ENCODE measurements around the gene HSFX1. TPM values are rescaled to one million over a fixed set of nuclear protein-coding genes. Genes with fewer than 3 reads are reported as not detected.

Gene HSFX1
- total and polyA plus RNA-seq, 10 donors = 0.21 to 6.5 (median 3.1) TPM

- no peaks in the 10 kb centered on the region for H3K9me3 ChIP-seq
- intact Hi-C loops (cut with DNase I; ENCODE audit: low total_unique reads) = no loop called here
- H3K4me1 ChIP-seq = no peaks in the 10 kb centered on the region
- H3K36me3 ChIP-seq = no peaks in the 10 kb centered on the region
- WGBS, 5 donors = 59 to 74% (median 65%) methylated on average over 6 of the region's 6 CpGs
- no peak overlapping the region for H3K27ac ChIP-seq
- no peak overlapping the region for H3K4me3 ChIP-seq
- TF ChIP-seq POLR2AphosphoS5 (IDR thresholded peaks at IDR 0.05) (no peak), CTCF (IDR thresholded peaks at IDR 0.05 in 8 of 11, conservative IDR thresholded peaks at IDR 0.05 in 3 of 11) (no peak), POLR2A (IDR thresholded peaks at IDR 0.05) (no peak)
- H3K27me3 ChIP-seq (replicated peaks in 1 of 7) = no peaks in the 10 kb centered on the region
- DNase-seq = no peak
Observed at GRCh38 chrX:149799095-149799714, 25.3 kb downstream of the HSFX1 start.

GRCh38 chrX:149799938-149800337, 26.1 kb downstream of the HSFX1 start:
- no peak for DNase-seq
- TF ChIP-seq CTCF (IDR thresholded peaks at IDR 0.05 in 8 of 11, conservative IDR thresholded peaks at IDR 0.05 in 3 of 11) (no peak), POLR2A (IDR thresholded peaks at IDR 0.05) (no peak), POLR2AphosphoS5 (IDR thresholded peaks at IDR 0.05) (no peak)
- H3K27ac ChIP-seq = no peak overlapping the region
- no peaks in the 10 kb centered on the region for H3K36me3 ChIP-seq
- H3K27me3 ChIP-seq (replicated peaks in 1 of 7) = peaks cover 0 to 4% (median 0%) of the 10 kb centered on the region in 7 donors
- H3K9me3 ChIP-seq = no peaks in the 10 kb centered on the region
- intact Hi-C loops (cut with DNase I; ENCODE audit: low total_unique reads) = no loop called here
- WGBS, 5 donors = 46 to 64% (median 58%) methylated on average over 3 of the region's 3 CpGs
- H3K4me3 ChIP-seq = no peak overlapping the region
- H3K4me1 ChIP-seq = no peaks in the 10 kb centered on the region

GRCh38 chrX:149803458-149804062, 29.7 kb downstream of the HSFX1 start:
- DNase-seq = no peak
- H3K4me3 ChIP-seq = no peak overlapping the region
- H3K27ac ChIP-seq = no peak overlapping the region
- no peaks in the 10 kb centered on the region for H3K4me1 ChIP-seq
- intact Hi-C loops (cut with DNase I; ENCODE audit: low total_unique reads) = no loop called here
- no peak for TF ChIP-seq POLR2AphosphoS5 (IDR thresholded peaks at IDR 0.05)
- no peak for TF ChIP-seq CTCF (IDR thresholded peaks at IDR 0.05 in 8 of 11, conservative IDR thresholded peaks at IDR 0.05 in 3 of 11)
- TF ChIP-seq POLR2A (IDR thresholded peaks at IDR 0.05) = no peak
- H3K27me3 ChIP-seq (replicated peaks in 1 of 7) = peaks cover 0 to 4% (median 0%) of the 10 kb centered on the region in 7 donors
- WGBS, 5 donors = 76 to 97% (median 84%) methylated on average over 7 to 10 of the region's 10 CpGs
- no peaks in the 10 kb centered on the region for H3K9me3 ChIP-seq
- H3K36me3 ChIP-seq = no peaks in the 10 kb centered on the region

- no peak for DNase-seq
- no peak overlapping the region for H3K4me3 ChIP-seq
- no peak overlapping the region for H3K27ac ChIP-seq
- no peaks in the 10 kb centered on the region for H3K9me3 ChIP-seq
- intact Hi-C loops (cut with DNase I; ENCODE audit: low total_unique reads) = no loop called here
- 69 to 86% (median 78%) methylated on average over 6 of the region's 6 CpGs for WGBS, 5 donors
- no peaks in the 10 kb centered on the region for H3K4me1 ChIP-seq
- no peaks in the 10 kb centered on the region for H3K36me3 ChIP-seq
- peaks cover 0 to 4% (median 0%) of the 10 kb centered on the region in 7 donors for H3K27me3 ChIP-seq (replicated peaks in 1 of 7)
- TF ChIP-seq POLR2AphosphoS5 (IDR thresholded peaks at IDR 0.05) (no peak), POLR2A (IDR thresholded peaks at IDR 0.05) (no peak), CTCF (IDR thresholded peaks at IDR 0.05 in 8 of 11, conservative IDR thresholded peaks at IDR 0.05 in 3 of 11) (no peak)
Observed at GRCh38 chrX:149804102-149804501, 30.2 kb downstream of the HSFX1 start.
